ENCODE measurements around the gene RAB11FIP4. TPM values are rescaled to one million over a fixed set of nuclear protein-coding genes. Genes with fewer than 3 reads are reported as not detected.

Gene RAB11FIP4
- total RNA-seq, 1 donor, result 0.72 TPM

- no peak overlapping the region for H2AFZ ChIP-seq (ENCODE audit: low read length)
- peak; percentile 42 for DNase-seq (ENCODE audit: insufficient read length, low spot score, missing footprints)
- H3K27ac ChIP-seq (ENCODE audit: low read depth, low read length), result no peak overlapping the region
- TF ChIP-seq CTCF (IDR thresholded peaks at IDR 0.05; ENCODE audit: extremely low read depth, low read depth, low read length), result no peak
- peaks cover 9% of the 10 kb centered on the region for H3K4me1 ChIP-seq (ENCODE audit: insufficient read depth, low read length)
- H3K36me3 ChIP-seq (ENCODE audit: insufficient read depth, low read length), result no peaks in the 10 kb centered on the region
- peaks cover 46% of the 10 kb centered on the region for H3K27me3 ChIP-seq (ENCODE audit: insufficient read depth, low read length)
- no peak overlapping the region for H3K4me3 ChIP-seq (ENCODE audit: insufficient read depth, low read length)
- H3K4me2 ChIP-seq (ENCODE audit: insufficient read depth, low read length), result no peak overlapping the region
- H4K20me1 ChIP-seq (ENCODE audit: insufficient read depth, low read length), result no peaks in the 10 kb centered on the region
- H3K9me3 ChIP-seq (ENCODE audit: low read depth, low read length), result no peaks in the 10 kb centered on the region
- H3K79me2 ChIP-seq (ENCODE audit: insufficient read depth, low read length), result no peaks in the 10 kb centered on the region
Measured at GRCh38 chr17:31497994-31498826, 106.7 kb downstream of the RAB11FIP4 start.

- no peaks in the 10 kb centered on the region for H3K9me3 ChIP-seq (ENCODE audit: low read depth, low read length)
- no peak for TF ChIP-seq CTCF (IDR thresholded peaks at IDR 0.05; ENCODE audit: extremely low read depth, low read depth, low read length)
- H3K27me3 ChIP-seq (ENCODE audit: insufficient read depth, low read length), result peaks cover 43% of the 10 kb centered on the region
- H3K4me3 ChIP-seq (ENCODE audit: insufficient read depth, low read length), result peak overlapping the region; percentile 22
- H3K4me2 ChIP-seq (ENCODE audit: insufficient read depth, low read length), result peak overlapping the region; percentile 28
- no peak overlapping the region for H2AFZ ChIP-seq (ENCODE audit: low read length)
- H3K36me3 ChIP-seq (ENCODE audit: insufficient read depth, low read length), result no peaks in the 10 kb centered on the region
- peaks cover 9% of the 10 kb centered on the region for H3K4me1 ChIP-seq (ENCODE audit: insufficient read depth, low read length)
- DNase-seq (ENCODE audit: insufficient read length, low spot score, missing footprints), result peak; percentile 65
- no peaks in the 10 kb centered on the region for H4K20me1 ChIP-seq (ENCODE audit: insufficient read depth, low read length)
- no peak overlapping the region for H3K27ac ChIP-seq (ENCODE audit: low read depth, low read length)
- no peaks in the 10 kb centered on the region for H3K79me2 ChIP-seq (ENCODE audit: insufficient read depth, low read length)
Measured at GRCh38 chr17:31499771-31500554, 108.5 kb downstream of the RAB11FIP4 start.

GRCh38 chr17:31506517-31506916 lies 115.0 kb downstream of the RAB11FIP4 start:
- DNase-seq (ENCODE audit: insufficient read length, low spot score, missing footprints), result no peak
- TF ChIP-seq CTCF (IDR thresholded peaks at IDR 0.05; ENCODE audit: extremely low read depth, low read depth, low read length), result no peak
- H3K4me2 ChIP-seq (ENCODE audit: insufficient read depth, low read length), result no peak overlapping the region
- H3K9me3 ChIP-seq (ENCODE audit: low read depth, low read length), result no peaks in the 10 kb centered on the region
- H3K36me3 ChIP-seq (ENCODE audit: insufficient read depth, low read length), result no peaks in the 10 kb centered on the region
- H2AFZ ChIP-seq (ENCODE audit: low read length), result no peak overlapping the region
- H3K79me2 ChIP-seq (ENCODE audit: insufficient read depth, low read length), result no peaks in the 10 kb centered on the region
- H3K27ac ChIP-seq (ENCODE audit: low read depth, low read length), result no peak overlapping the region
- no peaks in the 10 kb centered on the region for H4K20me1 ChIP-seq (ENCODE audit: insufficient read depth, low read length)
- peaks cover 7% of the 10 kb centered on the region for H3K4me1 ChIP-seq (ENCODE audit: insufficient read depth, low read length)
- H3K27me3 ChIP-seq (ENCODE audit: insufficient read depth, low read length), result peaks cover 5% of the 10 kb centered on the region
- no peak overlapping the region for H3K4me3 ChIP-seq (ENCODE audit: insufficient read depth, low read length)

Data from osteoblast (primary cell).